Panc1 (cell line): ENCODE measurements around the gene KRT13.

Experiments used
- CTCF ChIP-seq: fragments of 450-650 bp; IDR thresholded peaks from 2 replicates; pipeline ENCODE4 v1.5.1; 2017; ENCODE audit warnings: mild to moderate bottlenecking
- REST ChIP-seq, 2 experiments: IDR thresholded peaks; 2 replicates each; pipeline ENCODE4 v1.6.1; 2011 to 2012; ENCODE audit warnings: low read depth in 2 of 2, control low read depth in 1 of 2, low read length in 1 of 2, mild to moderate bottlenecking in 1 of 2, moderate library complexity in 1 of 2; ENCODE audit not compliant: insufficient read depth in 1 of 2

GRCh38 chr17:41483991-41484826 is 21.2 kb downstream of the KRT13 start:
- TF ChIP-seq REST (IDR thresholded peaks at IDR 0.05; ENCODE audit: insufficient read depth in 1 of 2, low read depth in 2 of 2, low read length in 1 of 2) (no peak), CTCF (no peak)
